ENCODE data around the gene PPIL3. TPM values are rescaled to one million over a fixed set of nuclear protein-coding genes. Genes with fewer than 3 reads are reported as not detected.
A peak's percentile ranks its signal among the peaks of the same experiment; 100 is the strongest.

PPIL3 gene
- total and polyA plus RNA-seq, 9 of the 15 experiments (the other 6 are each of a cell fraction or from before 2014, with no cell fraction given), result 22.4 to 66.2 (median 49.0) TPM

DNA sequence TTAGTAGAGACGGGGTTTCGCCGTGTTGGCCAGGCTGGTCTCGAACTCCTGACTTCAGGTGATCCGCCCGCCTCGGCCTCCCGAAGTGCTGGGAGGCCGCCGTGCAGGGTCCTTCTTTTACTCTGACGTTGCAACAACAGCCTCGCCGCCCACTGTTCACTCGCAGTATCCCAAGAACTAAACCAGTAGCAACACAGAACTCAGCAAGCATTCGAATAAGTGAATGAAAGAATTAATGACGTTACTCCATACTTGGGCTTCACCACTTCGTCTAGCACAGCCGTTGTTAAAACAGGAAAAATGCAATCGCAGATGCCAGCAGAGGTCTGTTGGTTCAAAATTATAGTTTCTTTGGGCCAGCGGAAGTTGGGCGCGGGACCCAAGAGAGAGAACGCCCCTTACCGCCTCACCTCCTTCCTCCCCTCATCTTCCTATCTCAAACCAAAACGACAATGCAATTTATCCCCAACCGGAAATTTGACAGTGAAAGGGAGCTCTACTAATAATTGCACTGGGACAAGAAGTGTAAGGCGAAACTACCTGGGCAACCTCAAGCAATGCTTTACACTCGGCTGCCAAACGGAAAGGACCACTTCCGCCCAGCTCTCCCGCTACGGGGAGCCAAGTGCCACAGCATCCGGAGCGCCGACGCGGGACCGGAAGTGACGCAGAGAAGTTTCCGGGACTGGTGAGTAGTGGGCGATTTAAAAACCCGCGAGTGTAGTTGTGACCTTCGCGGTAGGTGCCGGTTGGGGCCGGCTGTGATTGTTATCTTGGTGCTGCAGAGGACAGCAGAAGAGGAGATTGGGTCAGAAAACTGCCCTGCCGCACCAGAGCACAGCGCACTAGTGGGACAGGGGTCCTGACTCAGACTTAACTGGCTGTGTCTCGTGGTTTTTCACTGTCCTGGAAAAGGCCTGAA lies at the start of gene PPIL3, which contains the start of gene NIF3L1 (continued):
- TF ChIP-seq, protein P1, sequence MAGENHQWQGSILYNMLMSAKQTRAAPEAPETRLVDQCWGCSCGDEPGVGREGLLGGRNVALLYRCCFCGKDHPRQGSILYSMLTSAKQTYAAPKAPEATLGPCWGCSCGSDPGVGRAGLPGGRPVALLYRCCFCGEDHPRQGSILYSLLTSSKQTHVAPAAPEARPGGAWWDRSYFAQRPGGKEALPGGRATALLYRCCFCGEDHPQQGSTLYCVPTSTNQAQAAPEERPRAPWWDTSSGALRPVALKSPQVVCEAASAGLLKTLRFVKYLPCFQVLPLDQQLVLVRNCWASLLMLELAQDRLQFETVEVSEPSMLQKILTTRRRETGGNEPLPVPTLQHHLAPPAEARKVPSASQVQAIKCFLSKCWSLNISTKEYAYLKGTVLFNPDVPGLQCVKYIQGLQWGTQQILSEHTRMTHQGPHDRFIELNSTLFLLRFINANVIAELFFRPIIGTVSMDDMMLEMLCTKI (IDR thresholded peaks at IDR 0.05; ENCODE audit: partially characterized antibody), result no peak
- TF ChIP-seq ZFP30 (CRISPR knock-in tag; IDR thresholded peaks at IDR 0.05; ENCODE audit: borderline replicate concordance) (no peak), KDM5B (IDR thresholded peaks at IDR 0.05; ENCODE audit: insufficient replicate concordance, low read depth, low read length) (peak; percentile 70), ZBTB33 (CRISPR knock-in tag; IDR thresholded peaks at IDR 0.05) (0 out of 2 replicates have a peak, but pooled peaks have one; percentile 52), E2F6 (IDR thresholded peaks at IDR 0.05; ENCODE audit: borderline replicate concordance in 1 of 2, extremely low read depth in 1 of 2, insufficient read depth in 1 of 2, insufficient read length in 1 of 2, low read depth in 1 of 2, low read length in 1 of 2, poor library complexity in 1 of 2, severe bottlenecking in 1 of 2) (peak in 1 of 2 experiments; percentile 51), BDP1 (IDR thresholded peaks at IDR 0.05; ENCODE audit: insufficient read depth, insufficient read length) (no peak), C11orf30 (IDR thresholded peaks at IDR 0.05; ENCODE audit: low read depth) (peak; percentile 93), ETV5 (CRISPR knock-in tag; IDR thresholded peaks at IDR 0.05; ENCODE audit: low read depth) (peak; percentile 62; the same call in 1 of the 2 replicates), ZBED1 (IDR thresholded peaks at IDR 0.05) (0 out of 2 replicates have a peak, but pooled peaks have one; percentile 56), LCOR (CRISPR knock-in tag; IDR thresholded peaks at IDR 0.05) (peak; percentile 47), ZEB2 (IDR thresholded peaks at IDR 0.05) (peak; percentile 93), SMAD1 (IDR thresholded peaks at IDR 0.05; ENCODE audit: low read depth, low read length, partially characterized antibody) (peak; percentile 65), RFX7 (CRISPR knock-in tag; IDR thresholded peaks at IDR 0.05) (no peak), SMARCE1 (IDR thresholded peaks at IDR 0.05) (0 out of 2 replicates have a peak, but pooled peaks have one; percentile 11), AFF4 (CRISPR knock-in tag; IDR thresholded peaks at IDR 0.05) (peak; percentile 72), ZNF263 (CRISPR knock-in tag; IDR thresholded peaks at IDR 0.05; ENCODE audit: borderline replicate concordance) (peak; percentile 23; the same call in 1 of the 2 replicates), CBFB (CRISPR knock-in tag; IDR thresholded peaks at IDR 0.05) (no peak), ARNT (IDR thresholded peaks at IDR 0.05) (peak in 1 of 2 experiments; percentile 43; a peak in 1 of 4 replicates), PML (IDR thresholded peaks at IDR 0.05; ENCODE audit: low read length) (peak; percentile 57)
